Activated CD8-positive, alpha-beta memory T cell treated with anti-CD3 and anti-CD28 coated beads, Interleukin-2, amount 50 U/mL, for 24 hours (primary cell): ENCODE measurements around the gene KLHL40.

Experiments
- DNase-seq: peaks from one replicate; pipeline ENCODE4 v3.0.0-alpha.2; 2020; ENCODE audit errors: extremely low read depth

The KLHL40 gene

DNA sequence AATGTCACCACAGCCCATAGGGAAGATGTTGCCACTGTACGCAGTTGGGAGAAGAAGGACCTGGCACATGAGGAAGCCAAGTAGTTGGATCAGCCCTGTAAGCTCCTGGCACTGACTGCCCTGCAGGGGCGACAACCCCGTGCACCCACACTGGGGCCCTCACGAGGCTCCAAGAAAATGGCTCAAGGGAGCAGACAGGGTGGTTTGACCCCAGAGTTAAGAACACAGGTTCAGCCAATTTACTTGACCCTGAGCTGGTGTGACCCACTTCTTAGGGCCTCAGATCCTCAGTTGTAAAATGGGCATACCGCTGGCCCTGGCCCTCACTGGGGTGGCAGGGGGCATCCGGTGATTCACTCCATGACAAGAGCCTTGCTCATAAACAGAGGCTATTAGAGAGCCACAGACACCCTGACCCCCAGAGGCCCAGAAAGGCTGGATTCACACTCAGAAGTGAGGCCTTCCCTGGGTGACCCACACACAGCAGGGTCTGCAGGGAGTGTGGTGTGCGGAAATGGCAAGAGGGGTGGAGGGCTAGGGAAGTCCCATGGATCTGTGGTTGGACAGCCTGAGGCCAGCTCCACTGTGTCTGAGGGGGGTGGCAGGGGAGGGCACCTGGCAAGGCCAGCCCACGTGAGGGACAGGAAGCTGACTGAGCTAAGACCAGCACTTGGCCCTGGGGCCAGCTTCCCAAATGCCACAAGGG lies 19.0 kb downstream of the KLHL40 start:
- DNase-seq, result no peak

DNA sequence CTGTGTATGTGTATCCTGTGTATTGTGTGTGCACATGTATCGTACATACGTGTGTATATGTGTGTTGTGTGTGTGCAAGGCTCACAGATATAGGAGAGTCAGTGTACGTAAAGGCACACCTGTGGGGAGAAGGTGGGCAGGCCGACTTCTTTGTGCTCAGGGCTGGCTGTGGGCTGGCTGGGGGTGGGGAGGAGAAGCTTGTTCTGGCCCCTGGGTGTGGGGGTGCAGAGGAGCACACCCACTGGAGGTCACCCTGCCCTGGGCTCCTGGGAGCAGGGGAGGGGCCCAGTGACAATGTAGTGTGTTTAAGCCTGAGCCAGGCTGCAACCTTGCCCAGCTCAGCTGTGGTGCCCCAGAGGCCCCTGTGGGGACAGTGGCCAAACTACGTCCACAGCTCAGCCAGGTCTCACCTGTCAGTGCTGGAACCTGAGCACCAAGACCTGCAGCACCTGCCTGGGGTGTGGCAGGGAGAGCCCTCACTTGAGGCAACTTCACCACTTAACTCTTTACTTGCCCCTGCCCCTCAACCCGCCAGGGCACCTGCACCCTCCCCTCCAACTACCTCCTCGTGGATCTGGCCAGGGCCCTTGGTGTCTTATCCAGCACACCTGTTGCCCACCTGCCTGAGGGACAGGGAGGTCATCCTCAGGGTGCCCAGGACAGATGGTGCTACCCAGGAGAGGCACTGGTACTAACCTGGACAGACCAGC lies 19.9 kb downstream of the KLHL40 start:
- DNase-seq, result no peak

- no peak for DNase-seq
Measured at GRCh38 chr3:42705962-42706585, 20.7 kb downstream of the KLHL40 start.

GRCh38 chr3:42706721-42707619 lies 21.6 kb downstream of the KLHL40 start:
- DNase-seq, result no peak

DNA sequence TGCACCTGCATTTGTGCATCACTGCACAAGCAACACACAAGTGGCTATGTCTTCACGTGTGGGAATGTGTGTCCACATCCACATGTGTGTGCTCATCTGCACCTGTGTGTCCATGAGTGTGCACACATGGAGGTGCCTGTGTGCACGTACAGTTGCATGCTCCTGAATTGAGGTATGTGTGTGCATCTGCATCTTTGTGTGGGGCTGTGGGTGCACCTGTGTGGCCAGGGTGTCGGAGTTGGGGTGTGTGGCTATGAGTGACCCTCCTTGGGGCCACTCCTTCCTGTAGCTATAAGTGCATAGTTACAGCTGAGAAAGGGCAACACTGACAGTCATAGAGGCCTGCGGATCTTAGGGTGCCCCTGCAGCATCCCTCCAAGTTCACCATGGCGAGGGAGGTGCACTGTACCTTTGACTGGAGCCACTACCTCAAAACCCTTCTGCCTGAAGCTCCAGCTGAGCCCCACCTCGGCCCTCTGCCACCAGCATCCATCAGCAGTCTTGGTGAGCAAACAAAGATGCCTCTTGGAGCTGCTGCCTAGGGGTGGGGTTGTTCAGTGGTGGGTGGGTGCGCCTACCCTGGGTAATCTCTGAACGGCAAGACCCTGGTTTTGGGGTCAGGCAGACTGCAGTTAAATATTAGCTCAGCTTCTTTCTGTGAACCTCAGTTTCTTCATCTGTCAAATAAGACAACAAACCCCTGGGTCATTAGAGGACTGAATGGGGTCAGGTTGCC lies 22.5 kb downstream of the KLHL40 start:
- no peak for DNase-seq

GRCh38 chr3:42708611-42709151 lies 23.3 kb downstream of the KLHL40 start:
- DNase-seq, result no peak

GRCh38 chr3:42709621-42710020 lies 24.3 kb downstream of the KLHL40 start:
- DNase-seq, result no peak

GRCh38 chr3:42710323-42711021 lies 25.1 kb downstream of the KLHL40 start:
- no peak for DNase-seq

- no peak for DNase-seq
Measured at GRCh38 chr3:42711491-42712343, 26.4 kb downstream of the KLHL40 start.

GRCh38 chr3:42712344-42712648 lies 27.0 kb downstream of the KLHL40 start:
- no peak for DNase-seq

DNA sequence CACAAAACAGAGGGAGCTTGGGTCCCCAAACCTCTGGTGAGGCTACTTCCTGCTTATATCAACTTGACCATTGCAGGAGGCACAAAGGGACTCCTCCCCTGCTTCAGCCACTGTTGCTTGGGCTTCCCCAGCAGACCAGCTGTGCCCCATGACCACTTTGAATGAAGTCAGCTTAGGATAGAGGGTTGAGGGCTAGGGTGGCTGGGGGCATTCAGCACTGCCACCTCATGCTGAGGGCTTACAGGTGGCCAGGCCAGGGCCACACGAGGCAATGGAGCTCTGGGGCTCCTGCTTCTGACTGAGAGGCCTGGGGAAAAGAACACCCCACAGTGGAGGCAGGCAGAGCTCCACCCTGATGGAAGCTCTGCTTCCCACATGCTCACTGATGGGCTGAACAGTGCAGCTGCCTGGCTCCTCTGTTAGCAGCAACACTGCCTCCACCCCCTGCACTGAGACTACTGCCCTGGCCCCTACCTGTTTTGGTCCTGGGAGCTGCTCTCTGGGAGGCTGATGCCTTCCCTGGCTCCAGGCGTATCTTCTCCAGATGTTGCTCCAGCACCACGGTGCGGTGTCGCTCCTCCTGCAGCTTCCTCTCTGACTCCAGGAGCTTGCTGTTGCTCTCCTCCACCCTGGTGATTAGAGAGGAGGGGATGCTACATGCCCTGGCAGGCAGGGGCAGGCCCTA lies 27.5 kb downstream of the KLHL40 start:
- no peak for DNase-seq

- no peak for DNase-seq
Measured at GRCh38 chr3:42713747-42714146, 28.4 kb downstream of the KLHL40 start.

- DNase-seq, result no peak
Measured at GRCh38 chr3:42714171-42714852, 29.0 kb downstream of the KLHL40 start.

DNA sequence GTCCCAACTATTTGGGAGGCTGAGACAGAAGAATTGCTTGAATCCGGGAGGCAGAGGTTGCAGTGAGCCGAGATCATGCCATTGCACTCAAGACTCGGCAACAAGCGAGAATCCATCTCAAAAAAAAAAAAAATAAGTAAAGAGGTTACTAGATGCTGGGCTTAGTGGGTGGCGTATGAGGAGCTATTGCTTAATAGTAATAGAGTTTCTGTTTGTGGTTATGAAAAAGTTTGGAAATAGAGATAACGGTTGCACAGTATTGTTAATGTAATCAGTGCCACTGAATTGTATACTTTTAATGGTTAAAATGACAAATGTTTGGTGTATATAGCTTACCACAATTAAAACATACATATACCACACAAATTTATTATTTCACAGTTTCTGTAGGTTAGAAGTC lies 32.0 kb downstream of the KLHL40 start:
- DNase-seq, result no peak

GRCh38 chr3:42718338-42718737 lies 33.0 kb downstream of the KLHL40 start:
- DNase-seq, result no peak

GRCh38 chr3:42719002-42719401 lies 33.7 kb downstream of the KLHL40 start:
- no peak for DNase-seq

GRCh38 chr3:42720126-42720525 lies 34.8 kb downstream of the KLHL40 start:
- DNase-seq, result no peak

DNA sequence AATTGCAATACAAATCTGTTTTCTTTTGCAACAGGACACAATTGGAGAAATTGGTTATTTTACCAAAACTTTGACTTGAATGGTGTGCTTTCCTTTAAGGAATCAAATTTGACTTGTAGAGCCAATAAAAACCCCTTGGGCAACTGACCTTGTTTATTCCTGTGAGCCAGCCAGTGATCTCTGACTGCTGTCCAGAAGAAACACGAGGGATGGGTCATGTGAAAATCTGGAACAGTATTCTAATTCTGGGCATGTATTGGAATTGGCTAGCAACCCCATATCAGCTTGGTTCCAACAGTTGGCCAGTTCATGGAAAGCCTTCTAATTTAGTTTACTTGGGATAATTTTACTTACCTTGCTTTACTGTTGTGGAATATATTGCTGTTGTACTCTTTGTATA lies 36.4 kb downstream of the KLHL40 start:
- DNase-seq, result no peak
